Measurements from ENCODE around the gene SERP2. TPM values are rescaled to one million over a fixed set of nuclear protein-coding genes. Genes with fewer than 3 reads are reported as not detected.

SERP2 gene
- total RNA-seq, 1 experiment from 2014 or later, result 1.8 TPM

DNA sequence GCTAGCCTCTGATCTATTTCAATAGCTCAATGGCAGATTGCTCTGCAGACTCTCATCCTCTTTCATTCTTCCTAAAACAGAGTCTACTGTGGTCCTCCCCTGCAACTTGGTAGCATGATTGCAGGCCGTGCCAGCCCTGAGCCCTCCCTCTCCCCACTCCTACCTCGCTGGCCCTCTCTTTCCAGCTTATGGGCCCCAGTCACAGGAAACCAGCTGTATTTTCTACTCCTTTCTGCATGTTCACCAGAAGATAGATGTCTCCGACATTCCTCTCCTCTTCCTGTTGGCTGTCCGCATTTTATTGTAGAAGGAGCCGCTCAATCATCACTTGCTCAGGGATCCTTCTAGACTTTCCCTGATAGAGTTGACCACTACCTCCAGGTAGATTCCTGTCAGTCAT lies 50.2 kb downstream of the SERP2 start:
- Histone ChIP-seq H3K4ac (ENCODE audit: low read depth, low read length) (no peak overlapping the region), H4K5ac (ENCODE audit: insufficient read length, low read depth, low read length) (no peak overlapping the region), H3K56ac (ENCODE audit: insufficient read length, low read depth, low read length) (no peak overlapping the region), H3K27me3 (ENCODE audit: insufficient read depth, low read length) (no peaks in the 10 kb centered on the region), H2AFZ (ENCODE audit: low read length) (no peak overlapping the region), H2BK20ac (ENCODE audit: low read depth, low read length, poor library complexity, severe bottlenecking) (no peak overlapping the region), H2BK120ac (ENCODE audit: low read depth, low read length, poor library complexity, severe bottlenecking) (no peak overlapping the region), H3K9ac (ENCODE audit: extremely low read depth, insufficient read length, low read length) (no peak overlapping the region), H3K18ac (ENCODE audit: insufficient read length, low read depth, low read length) (no peak overlapping the region), H2BK15ac (ENCODE audit: low read depth, low read length) (no peak overlapping the region), H3K27ac (ENCODE audit: insufficient read length, low read depth, low read length) (no peak overlapping the region), H3K23me2 (ENCODE audit: insufficient read length, low read depth, low read length, poor library complexity, severe bottlenecking) (no peaks in the 10 kb centered on the region), H2BK12ac (ENCODE audit: insufficient read length, low read depth, low read length) (no peak overlapping the region), H3K4me2 (ENCODE audit: insufficient read depth, insufficient read length, low read length) (no peak overlapping the region), H3K79me1 (ENCODE audit: insufficient read depth, low read depth, low read length, poor library complexity, severe bottlenecking) (no peaks in the 10 kb centered on the region), H3K9me3 (ENCODE audit: control insufficient read depth, low read depth, low read length) (no peaks in the 10 kb centered on the region), H4K91ac (ENCODE audit: insufficient read length, low read depth, low read length) (no peak overlapping the region), H3K23ac (ENCODE audit: insufficient read length, low read depth, low read length) (no peak overlapping the region), H3K79me2 (ENCODE audit: insufficient read depth, low read length) (no peaks in the 10 kb centered on the region), H4K8ac (replicated peaks; ENCODE audit: insufficient read length, low read depth, low read length) (no peak overlapping the region), H2BK5ac (ENCODE audit: insufficient read length, low read length) (no peak overlapping the region), H3T11ph (ENCODE audit: low read length) (no peak overlapping the region), H2AK5ac (ENCODE audit: insufficient read length, low read length) (no peak overlapping the region), H4K20me1 (ENCODE audit: control insufficient read depth, insufficient read depth, insufficient read length) (no peaks in the 10 kb centered on the region), H3K4me1 (ENCODE audit: insufficient read depth, low read length) (no peaks in the 10 kb centered on the region), H3K14ac (ENCODE audit: insufficient read depth, low read length) (no peak overlapping the region)
- Mint-ChIP-seq H3K27me3 (ENCODE audit: low read depth) (peaks cover 30% of the 10 kb centered on the region), H3K4me1 (peaks cover 14 to 21% of the 10 kb centered on the region in 2 experiments), H3K27ac (no peak overlapping the region; a peak in 1 of 7 replicates), H3K36me3 (ENCODE audit: insufficient read depth in 1 of 3, low read depth in 3 of 3) (peaks cover 0 to 5% (median 4%) of the 10 kb centered on the region in 3 experiments; a peak in 5 of 7 replicates), H3K4me3 (no peak overlapping the region), H3K9me3 (peaks cover 3 to 8% of the 10 kb centered on the region in 2 experiments; a peak in 3 of 5 replicates)
- WGBS (ENCODE audit: extremely low coverage, insufficient read length, low lambda C conversion rate), result no CpG with 5 or more reads among the region's 5 CpGs
- TF ChIP-seq, protein P1, sequence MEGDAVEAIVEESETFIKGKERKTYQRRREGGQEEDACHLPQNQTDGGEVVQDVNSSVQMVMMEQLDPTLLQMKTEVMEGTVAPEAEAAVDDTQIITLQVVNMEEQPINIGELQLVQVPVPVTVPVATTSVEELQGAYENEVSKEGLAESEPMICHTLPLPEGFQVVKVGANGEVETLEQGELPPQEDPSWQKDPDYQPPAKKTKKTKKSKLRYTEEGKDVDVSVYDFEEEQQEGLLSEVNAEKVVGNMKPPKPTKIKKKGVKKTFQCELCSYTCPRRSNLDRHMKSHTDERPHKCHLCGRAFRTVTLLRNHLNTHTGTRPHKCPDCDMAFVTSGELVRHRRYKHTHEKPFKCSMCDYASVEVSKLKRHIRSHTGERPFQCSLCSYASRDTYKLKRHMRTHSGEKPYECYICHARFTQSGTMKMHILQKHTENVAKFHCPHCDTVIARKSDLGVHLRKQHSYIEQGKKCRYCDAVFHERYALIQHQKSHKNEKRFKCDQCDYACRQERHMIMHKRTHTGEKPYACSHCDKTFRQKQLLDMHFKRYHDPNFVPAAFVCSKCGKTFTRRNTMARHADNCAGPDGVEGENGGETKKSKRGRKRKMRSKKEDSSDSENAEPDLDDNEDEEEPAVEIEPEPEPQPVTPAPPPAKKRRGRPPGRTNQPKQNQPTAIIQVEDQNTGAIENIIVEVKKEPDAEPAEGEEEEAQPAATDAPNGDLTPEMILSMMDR (conservative IDR thresholded peaks at IDR 0.05), result no peak
- no peak for DNase-seq
